Measurements from ENCODE around the gene BLOC1S6.

GRCh38 chr15:45645026-45645980 is 58.1 kb downstream of the BLOC1S6 start:
- TF ChIP-seq, protein P1, sequence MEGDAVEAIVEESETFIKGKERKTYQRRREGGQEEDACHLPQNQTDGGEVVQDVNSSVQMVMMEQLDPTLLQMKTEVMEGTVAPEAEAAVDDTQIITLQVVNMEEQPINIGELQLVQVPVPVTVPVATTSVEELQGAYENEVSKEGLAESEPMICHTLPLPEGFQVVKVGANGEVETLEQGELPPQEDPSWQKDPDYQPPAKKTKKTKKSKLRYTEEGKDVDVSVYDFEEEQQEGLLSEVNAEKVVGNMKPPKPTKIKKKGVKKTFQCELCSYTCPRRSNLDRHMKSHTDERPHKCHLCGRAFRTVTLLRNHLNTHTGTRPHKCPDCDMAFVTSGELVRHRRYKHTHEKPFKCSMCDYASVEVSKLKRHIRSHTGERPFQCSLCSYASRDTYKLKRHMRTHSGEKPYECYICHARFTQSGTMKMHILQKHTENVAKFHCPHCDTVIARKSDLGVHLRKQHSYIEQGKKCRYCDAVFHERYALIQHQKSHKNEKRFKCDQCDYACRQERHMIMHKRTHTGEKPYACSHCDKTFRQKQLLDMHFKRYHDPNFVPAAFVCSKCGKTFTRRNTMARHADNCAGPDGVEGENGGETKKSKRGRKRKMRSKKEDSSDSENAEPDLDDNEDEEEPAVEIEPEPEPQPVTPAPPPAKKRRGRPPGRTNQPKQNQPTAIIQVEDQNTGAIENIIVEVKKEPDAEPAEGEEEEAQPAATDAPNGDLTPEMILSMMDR (IDR thresholded peaks at IDR 0.05) = no peak
- no peak for TF ChIP-seq EZH2 (IDR thresholded peaks at IDR 0.05)

Data from neural progenitor cell (in vitro differentiated cells).